Smooth muscle cell (in vitro differentiated cells): ENCODE measurements around the gene AK9. TPM values are rescaled to one million over a fixed set of nuclear protein-coding genes. Genes with fewer than 3 reads are reported as not detected.

Experiments
- DNase-seq: peaks from one replicate; lab custom pipeline; 2025; ENCODE audit not compliant: unreplicated experiment; lab: John Stamatoyannopoulos, UW
- H2AFZ ChIP-seq: fragments of 200-600 bp; sonication (generic); 2 replicates; pipeline ENCODE4 v1.6.0; 2016; ENCODE audit warnings: antibody characterized with exemption, low read depth, mild to moderate bottlenecking
- H3F3A ChIP-seq: fragments of 200-600 bp; sonication (generic); 2 replicates; pipeline ENCODE4 v1.6.0; 2017; ENCODE audit warnings: antibody characterized with exemption, low read depth
- H3K27ac ChIP-seq: fragments of 200-600 bp; sonication (generic); 2 replicates; pipeline ENCODE4 v1.5.1; 2016; ENCODE audit warnings: low read depth, mild to moderate bottlenecking
- H3K27me3 ChIP-seq: fragments of 200-600 bp; sonication (generic); 2 replicates; pipeline ENCODE4 v1.6.1; 2016; ENCODE audit warnings: low read depth, mild to moderate bottlenecking
- H3K36me3 ChIP-seq: fragments of 200-600 bp; sonication (generic); 2 replicates; pipeline ENCODE4 v1.5.1; 2016; ENCODE audit warnings: low read depth
- H3K4me1 ChIP-seq: fragments of 200-600 bp; sonication (generic); 2 replicates; pipeline ENCODE4 v1.5.1; 2016; ENCODE audit warnings: low read depth
- H3K4me2 ChIP-seq: fragments of 200-600 bp; sonication (generic); 2 replicates; pipeline ENCODE4 v1.6.0; 2016; ENCODE audit warnings: mild to moderate bottlenecking
- H3K4me3 ChIP-seq: fragments of 200-600 bp; sonication (generic); 2 replicates; pipeline ENCODE4 v1.5.1; 2016; ENCODE audit warnings: mild to moderate bottlenecking
- H3K79me2 ChIP-seq: fragments of 200-600 bp; sonication (generic); 2 replicates; pipeline ENCODE4 v1.6.0; 2016; ENCODE audit warnings: low read depth, mild to moderate bottlenecking
- H3K9ac ChIP-seq: fragments of 200-600 bp; sonication (generic); 2 replicates; pipeline ENCODE4 v1.6.0; 2016; ENCODE audit warnings: low read depth
- H3K9me3 ChIP-seq: fragments of 200-600 bp; sonication (generic); replicated peaks from 2 replicates; pipeline ENCODE4 v1.5.1; 2016; ENCODE audit warnings: low read depth
- H4K20me1 ChIP-seq: fragments of 200-600 bp; sonication (generic); 2 replicates; pipeline ENCODE4 v1.6.0; 2016; ENCODE audit warnings: low read depth
- WGBS: methylation state at CpG from one replicate; pipeline ENCODE4 v1.1.7; 2016; ENCODE audit warnings: low lambda C conversion rate; 5-methylcytosine and 5-hydroxymethylcytosine counted together
- polyA plus RNA-seq: library from polyadenylated mRNA; unstranded; fragments of >200 nt; fragmentation: Nextera tagmentation; extraction: Ambion mirVana; gene quantifications from 2 replicates; pipeline ENCODE4 v1.2.1, GENCODE V29; 2016
- total RNA-seq: library from RNA; depleted of rRNA; stranded (reverse); fragments of >200 nt; gene quantifications from 2 replicates; pipeline ENCODE4 v1.2.3, GENCODE V29; 2014
- TF ChIP-seq, protein P1 (sequence below): fragments of 200-600 bp; sonication (generic); IDR thresholded peaks from 2 replicates; pipeline ENCODE4 v1.5.1; 2017; ENCODE audit warnings: borderline replicate concordance, mild to moderate bottlenecking, antibody characterized with exemption; ENCODE audit not compliant: insufficient read depth, poor library complexity, severe bottlenecking

The AK9 gene
- total and polyA plus RNA-seq, 2 experiments from 2014 or later = 1.9 to 7.2 TPM

- 41% methylated on average over 9 of the region's 9 CpGs for WGBS
- no peak overlapping the region for H2AFZ ChIP-seq
- H3K36me3 ChIP-seq = no peaks in the 10 kb centered on the region
- peak overlapping the region; percentile 21 for H3K4me3 ChIP-seq
- peaks cover 36% of the 10 kb centered on the region for H4K20me1 ChIP-seq
- H3K27ac ChIP-seq = peak overlapping the region; percentile 76
- TF ChIP-seq, protein P1, sequence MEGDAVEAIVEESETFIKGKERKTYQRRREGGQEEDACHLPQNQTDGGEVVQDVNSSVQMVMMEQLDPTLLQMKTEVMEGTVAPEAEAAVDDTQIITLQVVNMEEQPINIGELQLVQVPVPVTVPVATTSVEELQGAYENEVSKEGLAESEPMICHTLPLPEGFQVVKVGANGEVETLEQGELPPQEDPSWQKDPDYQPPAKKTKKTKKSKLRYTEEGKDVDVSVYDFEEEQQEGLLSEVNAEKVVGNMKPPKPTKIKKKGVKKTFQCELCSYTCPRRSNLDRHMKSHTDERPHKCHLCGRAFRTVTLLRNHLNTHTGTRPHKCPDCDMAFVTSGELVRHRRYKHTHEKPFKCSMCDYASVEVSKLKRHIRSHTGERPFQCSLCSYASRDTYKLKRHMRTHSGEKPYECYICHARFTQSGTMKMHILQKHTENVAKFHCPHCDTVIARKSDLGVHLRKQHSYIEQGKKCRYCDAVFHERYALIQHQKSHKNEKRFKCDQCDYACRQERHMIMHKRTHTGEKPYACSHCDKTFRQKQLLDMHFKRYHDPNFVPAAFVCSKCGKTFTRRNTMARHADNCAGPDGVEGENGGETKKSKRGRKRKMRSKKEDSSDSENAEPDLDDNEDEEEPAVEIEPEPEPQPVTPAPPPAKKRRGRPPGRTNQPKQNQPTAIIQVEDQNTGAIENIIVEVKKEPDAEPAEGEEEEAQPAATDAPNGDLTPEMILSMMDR = no peak
- peak overlapping the region; percentile 4 for H3K9ac ChIP-seq
- H3K9me3 ChIP-seq = no peaks in the 10 kb centered on the region
- no peaks in the 10 kb centered on the region for H3K27me3 ChIP-seq
- peaks cover 24% of the 10 kb centered on the region for H3K4me1 ChIP-seq
- peaks cover 17% of the 10 kb centered on the region for H3K79me2 ChIP-seq
- H3K4me2 ChIP-seq = peak overlapping the region; percentile 70
- DNase-seq = no peak
- H3F3A ChIP-seq = no peaks in the 10 kb centered on the region
Observed at GRCh38 chr6:109478222-109478805, 212.7 kb downstream of the AK9 start.

- Histone ChIP-seq H3K9ac (no peak overlapping the region), H3K9me3 (no peaks in the 10 kb centered on the region), H3K4me3 (no peak overlapping the region), H3K27me3 (no peaks in the 10 kb centered on the region), H3K4me2 (peak overlapping the region; percentile 8), H3K4me1 (peaks cover 24% of the 10 kb centered on the region), H3K79me2 (peaks cover 17% of the 10 kb centered on the region), H4K20me1 (peaks cover 36% of the 10 kb centered on the region), H3K36me3 (no peaks in the 10 kb centered on the region), H3F3A (no peaks in the 10 kb centered on the region), H3K27ac (peak overlapping the region; percentile 76), H2AFZ (no peak overlapping the region)
- 49% methylated on average over 2 of the region's 2 CpGs for WGBS
- TF ChIP-seq, protein P1 = no peak
- no peak for DNase-seq
Observed at GRCh38 chr6:109477725-109478124, 213.3 kb downstream of the AK9 start.

DNA sequence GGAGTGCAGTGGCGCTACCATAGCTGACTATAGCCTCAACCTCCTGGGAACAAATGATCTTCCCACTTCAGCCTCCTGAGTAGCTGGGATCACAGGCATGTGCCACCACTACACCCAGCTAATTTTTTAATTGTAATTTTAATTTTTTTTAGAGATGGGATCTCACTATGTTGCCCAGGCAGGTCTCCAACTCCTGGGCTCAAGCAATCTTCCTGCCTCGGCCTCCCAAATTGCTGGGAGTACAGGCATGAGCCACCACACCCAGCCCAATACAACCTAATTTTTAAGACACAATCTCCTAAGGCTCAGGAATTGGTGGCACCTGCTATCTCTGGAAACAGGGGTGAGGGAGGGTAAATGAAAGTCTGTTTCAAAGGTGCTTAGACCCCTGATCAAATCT is 213.8 kb downstream of the AK9 start:
- H3K9ac ChIP-seq = no peak overlapping the region
- WGBS = 98% methylated on average over 2 of the region's 2 CpGs
- H3F3A ChIP-seq = no peaks in the 10 kb centered on the region
- H3K4me2 ChIP-seq = no peak overlapping the region
- DNase-seq = no peak
- peaks cover 17% of the 10 kb centered on the region for H3K79me2 ChIP-seq
- no peak overlapping the region for H3K4me3 ChIP-seq
- TF ChIP-seq, protein P1 = no peak
- peak overlapping the region; percentile 76 for H3K27ac ChIP-seq
- H3K4me1 ChIP-seq = peaks cover 24% of the 10 kb centered on the region
- no peaks in the 10 kb centered on the region for H3K36me3 ChIP-seq
- no peaks in the 10 kb centered on the region for H3K27me3 ChIP-seq
- no peaks in the 10 kb centered on the region for H3K9me3 ChIP-seq
- no peak overlapping the region for H2AFZ ChIP-seq
- H4K20me1 ChIP-seq = peaks cover 36% of the 10 kb centered on the region

GRCh38 chr6:109475625-109476024 is 215.4 kb downstream of the AK9 start:
- Histone ChIP-seq H4K20me1 (peaks cover 35% of the 10 kb centered on the region), H3K9me3 (no peaks in the 10 kb centered on the region), H3K4me3 (no peak overlapping the region), H3K27ac (no peak overlapping the region), H3K79me2 (peaks cover 12% of the 10 kb centered on the region), H3K36me3 (no peaks in the 10 kb centered on the region), H3K4me1 (peaks cover 21% of the 10 kb centered on the region), H3K4me2 (no peak overlapping the region), H3K9ac (no peak overlapping the region), H3K27me3 (no peaks in the 10 kb centered on the region), H3F3A (no peaks in the 10 kb centered on the region), H2AFZ (no peak overlapping the region)
- WGBS = 96% methylated on average over 2 of the region's 2 CpGs
- no peak for DNase-seq
- TF ChIP-seq, protein P1 = no peak
